ENCODE measurements around the gene ST6GALNAC1.

ST6GALNAC1 gene

DNA sequence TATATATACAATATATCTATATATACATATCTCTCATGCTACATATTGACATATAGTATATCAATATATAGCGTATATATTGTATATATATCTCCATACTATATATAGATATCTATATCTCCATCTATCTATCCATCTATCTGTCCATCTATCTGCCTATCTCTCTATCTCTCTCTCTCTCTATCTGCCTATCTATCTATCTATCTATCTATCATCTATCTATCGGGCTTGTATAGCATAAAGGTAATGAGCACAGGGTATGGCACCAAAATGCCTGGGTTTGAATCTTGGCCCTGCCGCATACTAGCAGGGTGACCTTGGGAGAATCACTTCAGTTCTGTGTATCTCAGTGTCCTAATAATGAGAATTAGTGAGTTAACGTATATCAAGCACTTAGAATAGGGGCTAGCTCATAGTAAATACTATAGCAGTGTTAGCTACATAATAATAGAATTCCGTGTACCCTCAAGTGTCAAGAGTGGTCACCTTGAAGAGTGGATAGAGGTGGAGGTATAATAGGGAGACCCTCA is 1.5 kb downstream of the ST6GALNAC1 start:
- Histone ChIP-seq H3K9ac (ENCODE audit: low read length) (no peak overlapping the region), H3K4me3 (ENCODE audit: insufficient read depth, low read length, poor library complexity, severe bottlenecking) (no peak overlapping the region), H3F3A (ENCODE audit: insufficient read depth) (no peaks in the 10 kb centered on the region), H3K27me3 (ENCODE audit: low read length) (no peaks in the 10 kb centered on the region), H3K9me3 (ENCODE audit: insufficient read depth, low read length) (no peaks in the 10 kb centered on the region), H3K27ac (ENCODE audit: low read depth, low read length) (no peak overlapping the region), H2AFZ (ENCODE audit: low read depth, low read length, severe bottlenecking) (no peak overlapping the region), H3K79me2 (ENCODE audit: insufficient read depth, low read length) (no peaks in the 10 kb centered on the region), H3K36me3 (ENCODE audit: low read length) (no peaks in the 10 kb centered on the region), H3K4me2 (ENCODE audit: low read depth, low read length, poor library complexity, severe bottlenecking) (no peak overlapping the region), H3K9me2 (replicated peaks; ENCODE audit: insufficient read depth, low read length) (no peaks in the 10 kb centered on the region), H4K20me1 (ENCODE audit: low read depth, low read length) (no peaks in the 10 kb centered on the region)
- TF ChIP-seq, protein P1, sequence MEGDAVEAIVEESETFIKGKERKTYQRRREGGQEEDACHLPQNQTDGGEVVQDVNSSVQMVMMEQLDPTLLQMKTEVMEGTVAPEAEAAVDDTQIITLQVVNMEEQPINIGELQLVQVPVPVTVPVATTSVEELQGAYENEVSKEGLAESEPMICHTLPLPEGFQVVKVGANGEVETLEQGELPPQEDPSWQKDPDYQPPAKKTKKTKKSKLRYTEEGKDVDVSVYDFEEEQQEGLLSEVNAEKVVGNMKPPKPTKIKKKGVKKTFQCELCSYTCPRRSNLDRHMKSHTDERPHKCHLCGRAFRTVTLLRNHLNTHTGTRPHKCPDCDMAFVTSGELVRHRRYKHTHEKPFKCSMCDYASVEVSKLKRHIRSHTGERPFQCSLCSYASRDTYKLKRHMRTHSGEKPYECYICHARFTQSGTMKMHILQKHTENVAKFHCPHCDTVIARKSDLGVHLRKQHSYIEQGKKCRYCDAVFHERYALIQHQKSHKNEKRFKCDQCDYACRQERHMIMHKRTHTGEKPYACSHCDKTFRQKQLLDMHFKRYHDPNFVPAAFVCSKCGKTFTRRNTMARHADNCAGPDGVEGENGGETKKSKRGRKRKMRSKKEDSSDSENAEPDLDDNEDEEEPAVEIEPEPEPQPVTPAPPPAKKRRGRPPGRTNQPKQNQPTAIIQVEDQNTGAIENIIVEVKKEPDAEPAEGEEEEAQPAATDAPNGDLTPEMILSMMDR (IDR thresholded peaks at IDR 0.05; ENCODE audit: insufficient read depth, low read length, poor library complexity, severe bottlenecking) = no peak
- TF ChIP-seq EZH2phosphoT487 (conservative IDR thresholded peaks at IDR 0.05; ENCODE audit: low read length) = no peak

DNA sequence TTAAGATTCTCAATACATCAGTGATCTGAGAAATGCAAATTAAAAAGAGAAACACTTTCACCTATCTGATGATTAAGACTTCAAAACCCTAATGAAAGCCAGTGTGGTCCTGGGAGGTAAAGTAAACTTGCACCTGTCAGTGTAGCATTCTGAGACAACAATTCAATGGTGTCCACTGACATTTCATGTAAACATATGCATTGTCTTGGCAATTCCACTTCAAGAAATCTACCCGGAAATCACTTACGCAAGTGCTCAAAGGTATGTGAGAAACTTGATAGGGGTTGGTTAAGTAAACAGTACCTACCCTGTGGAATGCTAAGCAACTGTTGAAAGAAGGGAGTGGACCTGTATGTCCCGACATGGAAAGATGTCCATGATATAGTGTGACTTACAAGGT is 2.1 kb downstream of the ST6GALNAC1 start:
- TF ChIP-seq, protein P1 (IDR thresholded peaks at IDR 0.05; ENCODE audit: insufficient read depth, low read length, poor library complexity, severe bottlenecking) = no peak
- TF ChIP-seq EZH2phosphoT487 (conservative IDR thresholded peaks at IDR 0.05; ENCODE audit: low read length) = no peak
- H3K36me3 ChIP-seq (ENCODE audit: low read length) = no peaks in the 10 kb centered on the region
- no peak overlapping the region for H3K4me3 ChIP-seq (ENCODE audit: insufficient read depth, low read length, poor library complexity, severe bottlenecking)
- H3K9me3 ChIP-seq (ENCODE audit: insufficient read depth, low read length) = no peaks in the 10 kb centered on the region
- no peak overlapping the region for H3K9ac ChIP-seq (ENCODE audit: low read length)
- no peaks in the 10 kb centered on the region for H3K27me3 ChIP-seq (ENCODE audit: low read length)
- H3K4me2 ChIP-seq (ENCODE audit: low read depth, low read length, poor library complexity, severe bottlenecking) = no peak overlapping the region
- no peaks in the 10 kb centered on the region for H4K20me1 ChIP-seq (ENCODE audit: low read depth, low read length)
- no peaks in the 10 kb centered on the region for H3F3A ChIP-seq (ENCODE audit: insufficient read depth)
- no peak overlapping the region for H3K27ac ChIP-seq (ENCODE audit: low read depth, low read length)
- no peak overlapping the region for H2AFZ ChIP-seq (ENCODE audit: low read depth, low read length, severe bottlenecking)
- no peaks in the 10 kb centered on the region for H3K9me2 ChIP-seq (replicated peaks; ENCODE audit: insufficient read depth, low read length)
- H3K79me2 ChIP-seq (ENCODE audit: insufficient read depth, low read length) = no peaks in the 10 kb centered on the region

DNA sequence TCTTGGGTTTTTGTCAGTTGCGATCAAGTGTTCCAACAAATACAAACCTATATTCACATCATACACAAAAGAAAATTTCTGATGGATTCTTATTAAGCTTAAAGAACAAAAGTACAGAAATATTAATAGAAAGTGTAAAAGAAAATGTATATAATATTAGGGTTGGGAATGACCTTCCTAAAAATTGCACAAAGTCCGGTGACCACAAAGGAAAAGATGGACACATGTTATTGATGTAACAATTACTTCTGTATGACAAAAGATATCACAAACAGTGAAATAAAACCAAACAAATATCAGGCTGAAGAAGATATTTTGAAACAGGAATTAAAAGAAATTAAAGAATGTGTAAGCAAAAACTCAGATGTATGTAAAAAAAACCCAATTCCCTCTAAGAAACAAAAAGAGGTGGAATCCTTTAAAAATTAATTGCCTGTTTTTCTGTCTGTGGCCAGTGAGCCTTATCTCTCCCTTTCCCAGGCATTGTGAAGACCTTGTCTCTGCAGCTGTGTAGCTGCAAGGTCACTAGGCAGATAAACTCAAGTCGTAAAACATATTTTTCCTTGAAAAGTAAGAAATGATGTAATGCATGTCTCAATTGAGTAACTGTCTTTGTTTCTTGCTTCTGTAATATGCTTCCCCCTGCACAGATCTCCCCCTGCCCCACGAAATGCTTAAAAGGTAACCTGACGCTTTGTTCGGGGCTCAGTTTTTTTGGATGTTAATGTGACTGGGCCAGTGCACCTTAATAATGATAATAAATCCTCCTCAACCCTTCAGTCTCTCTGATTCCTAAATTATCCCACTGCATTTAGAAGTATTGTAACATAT is 2.8 kb downstream of the ST6GALNAC1 start:
- H3K9me3 ChIP-seq (ENCODE audit: insufficient read depth, low read length) = no peaks in the 10 kb centered on the region
- no peaks in the 10 kb centered on the region for H3F3A ChIP-seq (ENCODE audit: insufficient read depth)
- H3K79me2 ChIP-seq (ENCODE audit: insufficient read depth, low read length) = no peaks in the 10 kb centered on the region
- no peak overlapping the region for H3K27ac ChIP-seq (ENCODE audit: low read depth, low read length)
- H4K20me1 ChIP-seq (ENCODE audit: low read depth, low read length) = no peaks in the 10 kb centered on the region
- no peak for TF ChIP-seq EZH2phosphoT487 (conservative IDR thresholded peaks at IDR 0.05; ENCODE audit: low read length)
- TF ChIP-seq, protein P1 (IDR thresholded peaks at IDR 0.05; ENCODE audit: insufficient read depth, low read length, poor library complexity, severe bottlenecking) = no peak
- no peaks in the 10 kb centered on the region for H3K9me2 ChIP-seq (replicated peaks; ENCODE audit: insufficient read depth, low read length)
- no peak overlapping the region for H3K4me3 ChIP-seq (ENCODE audit: insufficient read depth, low read length, poor library complexity, severe bottlenecking)
- H3K9ac ChIP-seq (ENCODE audit: low read length) = no peak overlapping the region
- H3K36me3 ChIP-seq (ENCODE audit: low read length) = no peaks in the 10 kb centered on the region
- H3K27me3 ChIP-seq (ENCODE audit: low read length) = no peaks in the 10 kb centered on the region
- no peak overlapping the region for H3K4me2 ChIP-seq (ENCODE audit: low read depth, low read length, poor library complexity, severe bottlenecking)
- H2AFZ ChIP-seq (ENCODE audit: low read depth, low read length, severe bottlenecking) = no peak overlapping the region
